ENCODE results near the gene QSOX2.
A peak's percentile ranks its signal among the peaks of the same experiment; 100 is the strongest.
"Not testable (repeated sequence)": the region's sequence is repeated elsewhere in the genome, so short reads cannot be mapped to it uniquely, and the experiment has no call there.

QSOX2 gene

DNA sequence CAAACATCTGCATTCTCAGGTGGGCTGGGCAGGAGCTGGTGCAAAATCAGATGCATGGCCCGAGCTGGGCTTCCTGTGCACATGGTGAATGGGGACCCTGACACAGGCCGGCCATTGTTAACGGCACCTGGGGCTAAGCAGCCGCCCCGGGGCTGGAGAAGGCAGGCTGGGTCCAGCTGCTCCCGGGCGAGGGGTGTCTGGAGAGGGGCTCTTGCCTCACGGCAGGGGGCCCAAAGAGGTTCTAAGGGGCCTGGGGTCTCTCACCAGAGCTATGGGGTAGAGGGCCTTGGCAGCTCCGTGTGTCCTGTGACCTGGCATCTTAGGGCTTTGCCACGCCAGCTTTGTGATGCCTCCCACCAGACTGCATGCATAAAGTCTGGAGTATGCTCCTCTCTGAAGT, 5.1 kb upstream of the QSOX2 start:
- DNase-seq, result no peak

DNA sequence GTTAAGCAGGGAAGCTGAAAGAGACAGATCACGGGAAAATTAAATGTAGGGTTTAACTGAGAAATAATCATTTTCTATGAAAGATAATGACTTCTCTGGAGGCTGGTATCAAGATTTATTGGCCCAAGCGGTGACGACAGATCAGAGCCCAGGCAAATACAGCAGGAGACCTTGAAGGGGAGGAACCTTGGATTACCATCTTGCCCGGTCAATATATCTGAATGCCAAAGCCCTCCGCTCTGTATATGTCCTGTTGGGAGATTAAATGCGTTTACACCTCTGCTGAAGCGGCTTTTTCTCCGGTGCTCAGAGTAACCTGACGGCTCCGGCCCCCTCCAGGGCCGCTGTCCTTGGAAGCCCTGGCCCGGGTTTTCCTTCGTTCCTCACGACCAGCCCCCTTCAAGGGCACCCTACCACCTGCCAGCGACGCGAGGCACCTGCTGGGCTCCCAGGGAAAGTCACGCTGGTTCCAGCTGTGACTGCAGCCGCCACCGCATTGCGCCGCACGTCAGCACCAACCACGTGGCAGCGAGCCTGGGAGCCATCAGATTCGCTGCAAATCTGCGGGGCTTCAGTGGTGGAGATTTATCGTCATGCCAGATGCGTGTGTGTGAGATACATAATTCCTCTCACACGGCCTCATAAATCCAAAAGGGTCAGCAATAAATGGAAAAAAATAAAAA, 4.4 kb upstream of the QSOX2 start:
- DNase-seq, result peak; percentile 81

DNA sequence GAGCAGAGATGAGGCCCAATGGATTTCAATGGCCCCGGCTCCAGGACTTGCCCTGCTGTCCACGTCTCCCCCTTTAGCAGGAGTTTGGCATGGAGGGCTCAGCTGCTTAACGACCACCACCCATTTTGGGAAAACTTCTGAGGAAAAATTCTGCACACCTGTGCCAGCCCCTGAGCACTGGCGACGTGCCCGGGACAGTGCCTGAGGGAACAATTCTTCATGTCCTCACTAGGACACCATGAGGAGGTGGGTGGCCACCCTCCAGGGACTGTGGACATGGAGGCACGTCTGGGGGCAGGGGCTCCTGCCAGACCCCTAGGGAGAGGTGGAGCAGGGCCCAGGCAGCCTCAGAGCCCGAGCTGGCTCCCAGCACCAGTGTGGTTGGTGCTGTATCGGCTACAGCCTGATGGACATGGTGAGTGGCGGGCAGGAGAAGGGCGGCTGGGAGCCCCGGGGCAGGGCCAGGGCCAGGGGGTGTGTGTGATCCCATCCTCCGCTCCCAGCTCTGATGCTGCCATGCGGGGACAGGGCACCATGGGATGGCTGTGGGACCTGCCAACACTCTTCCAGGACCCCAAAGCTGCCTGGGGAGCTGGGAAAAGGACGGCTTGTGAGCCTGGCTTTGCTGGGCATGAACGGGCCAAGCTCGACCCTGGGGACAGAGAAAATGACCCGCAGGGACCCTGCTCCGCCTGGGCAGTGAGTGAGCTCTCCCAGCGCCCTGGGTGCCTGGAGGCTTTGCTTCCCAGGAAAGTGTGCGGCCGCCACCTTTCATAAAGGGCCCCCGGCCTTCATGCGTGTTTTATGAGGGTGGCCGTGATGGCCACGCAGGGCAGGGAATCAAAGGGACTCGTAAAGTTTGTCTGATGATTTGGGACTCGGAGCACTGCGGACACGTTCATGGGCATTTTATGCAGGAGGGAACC, 3.6 kb upstream of the QSOX2 start:
- no peak for DNase-seq

DNA sequence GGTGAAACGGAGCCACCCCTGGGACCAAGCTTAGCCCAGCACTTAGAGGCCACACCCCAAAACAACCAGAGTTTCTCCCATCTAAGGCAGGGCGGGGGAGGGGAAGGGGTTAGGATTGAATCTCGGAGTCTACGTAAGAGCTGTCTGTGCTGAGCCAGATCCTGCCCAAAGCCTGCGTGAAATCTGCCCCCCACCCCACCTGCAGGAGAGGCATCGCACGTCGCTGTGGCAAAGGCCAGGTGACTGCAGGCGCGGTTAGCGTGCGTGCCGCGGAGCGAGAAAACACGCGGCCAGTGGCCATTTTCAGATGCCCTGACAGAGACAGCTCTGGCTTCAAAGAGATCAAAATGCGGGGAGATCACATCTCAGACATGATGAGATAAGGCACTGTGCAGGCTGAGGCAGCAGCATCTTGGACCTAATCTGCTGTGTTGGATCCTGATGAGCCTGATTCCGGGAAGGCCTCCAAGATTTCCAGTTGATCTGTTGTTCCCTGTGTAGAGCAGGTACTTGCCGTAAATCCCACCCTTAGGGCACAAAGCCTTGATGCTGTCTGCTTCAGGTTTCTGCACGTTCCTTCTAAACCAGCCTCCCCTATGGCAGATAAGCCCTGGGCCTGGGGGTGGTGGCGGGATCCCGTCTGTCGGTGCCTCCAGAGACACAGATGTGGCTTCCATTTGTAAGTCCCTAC, 2.5 kb upstream of the QSOX2 start:
- DNase-seq, result no peak

DNA sequence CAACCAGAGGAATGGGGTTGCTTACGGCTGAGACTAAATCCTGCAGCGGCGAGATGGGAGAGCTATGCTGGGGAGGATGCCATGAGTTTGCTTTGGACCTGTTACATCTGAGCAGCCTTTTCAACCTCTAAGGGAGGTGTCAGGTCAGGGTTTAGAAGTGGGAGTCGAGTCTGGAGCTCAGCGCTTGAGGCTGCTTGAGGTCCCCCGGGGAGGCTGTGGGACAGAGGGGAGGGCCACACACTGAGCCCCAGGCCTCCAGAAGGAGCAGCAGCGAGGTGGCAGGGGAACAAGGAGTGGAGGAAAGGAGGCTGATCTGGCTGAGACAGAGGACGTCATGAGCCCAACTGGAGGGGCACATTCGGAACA, 1.9 kb upstream of the QSOX2 start:
- no peak for DNase-seq

DNA sequence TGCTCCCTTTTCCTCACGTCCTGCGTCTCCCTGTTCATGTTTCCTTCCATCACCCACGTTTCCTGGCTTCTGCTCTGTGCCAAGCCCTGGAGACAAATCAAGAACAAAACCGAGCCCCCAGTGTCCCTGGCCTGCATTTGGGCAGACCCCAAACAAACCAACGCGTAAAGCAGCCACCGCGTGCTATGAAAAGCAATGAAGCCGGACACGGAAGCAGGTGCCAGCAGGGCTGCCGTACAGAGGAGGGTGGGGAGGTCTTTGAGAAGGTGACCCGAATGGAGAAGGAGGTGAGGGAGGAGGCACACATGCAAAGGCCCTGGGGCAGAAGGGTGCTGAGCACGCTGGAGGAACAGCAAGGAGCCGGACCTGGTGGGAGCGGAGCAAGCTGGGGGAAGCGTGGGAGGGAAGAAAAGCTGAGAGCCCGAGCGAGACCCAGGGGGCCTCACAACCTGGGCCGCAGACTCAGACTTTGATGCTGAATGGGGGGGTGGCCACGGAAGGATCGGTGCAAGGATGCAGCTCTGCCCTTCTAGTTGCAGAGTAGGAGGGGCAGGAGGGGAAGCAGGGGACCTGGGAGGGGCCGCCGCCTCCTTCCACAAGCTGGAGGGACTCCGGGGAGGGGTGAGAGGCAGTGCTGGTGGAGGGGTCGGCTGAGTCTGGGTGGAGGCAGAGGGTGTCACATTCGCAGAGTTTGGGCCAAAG, 1.4 kb upstream of the QSOX2 start:
- DNase-seq, result no peak

DNA sequence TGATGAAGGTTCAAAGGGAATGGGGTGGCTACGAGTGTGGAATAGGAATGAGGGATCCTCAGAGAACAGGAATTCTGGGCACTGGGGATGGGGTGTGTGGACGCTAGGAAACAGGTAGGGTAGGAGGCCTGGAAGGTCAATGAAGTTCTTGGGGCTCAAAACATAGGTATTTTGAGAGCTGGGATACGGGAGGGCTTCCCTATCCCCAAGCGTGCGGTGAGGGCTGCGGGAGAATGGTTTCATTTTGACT, 718 bp downstream of the QSOX2 start:
- no peak for DNase-seq

DNA sequence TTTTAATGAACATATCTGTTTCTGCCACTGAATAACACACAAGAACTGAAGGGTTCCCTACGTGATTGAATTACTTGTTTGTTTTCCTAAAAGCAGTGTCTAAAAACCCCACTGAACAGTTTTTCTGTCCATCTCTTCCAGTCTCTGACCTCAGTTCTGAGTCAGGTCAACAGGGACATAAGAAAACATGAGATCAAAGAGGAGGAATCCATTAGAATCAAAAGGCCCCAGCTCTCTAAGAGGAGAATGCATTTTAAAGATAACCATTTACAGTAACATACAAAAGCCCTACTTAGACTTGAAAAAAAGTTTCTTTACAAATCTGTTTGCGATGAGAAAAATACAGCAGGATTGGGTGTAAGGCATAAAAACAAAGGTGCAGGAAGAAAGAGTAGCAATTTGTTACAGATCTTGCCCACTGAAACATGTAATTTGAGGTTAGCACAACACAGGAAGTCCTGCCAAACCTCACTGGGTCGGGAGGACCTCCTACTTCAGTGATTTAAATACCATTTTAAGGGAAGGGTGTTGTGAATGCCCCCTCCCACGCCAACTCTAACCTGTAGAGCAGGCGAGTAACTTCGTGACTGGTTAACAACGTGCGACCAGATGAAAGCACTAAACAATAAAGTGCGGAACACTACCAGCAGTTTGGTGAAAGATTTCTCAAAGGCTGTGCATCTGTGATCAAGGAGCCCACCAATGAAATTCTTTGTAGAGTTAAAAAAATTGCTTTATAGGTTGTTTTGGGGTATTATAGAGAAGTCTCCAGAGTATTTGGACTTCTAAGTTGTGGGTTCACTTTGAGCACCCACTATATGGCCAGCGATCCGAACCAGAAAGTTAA, 1.3 kb downstream of the QSOX2 start:
- DNase-seq, result no peak

DNA sequence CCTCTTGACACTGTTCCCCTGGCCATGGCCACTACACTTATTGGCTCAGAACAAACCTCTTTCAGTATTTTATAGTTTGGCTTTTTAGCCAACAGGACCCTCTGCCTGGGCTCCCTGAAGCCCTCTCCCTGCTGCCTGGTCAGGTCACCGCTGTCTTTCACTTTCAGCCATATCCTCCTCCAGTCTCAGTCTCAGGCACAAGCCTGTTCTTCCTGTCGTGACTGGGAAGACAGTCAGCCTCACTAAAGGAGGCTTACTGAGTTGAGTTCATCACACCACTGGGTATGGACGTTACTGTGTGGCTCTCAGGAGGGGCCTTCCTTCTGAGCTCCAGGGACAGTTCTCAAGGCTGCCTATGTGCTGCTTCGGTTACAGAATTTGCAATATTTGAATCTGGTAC, 2.0 kb downstream of the QSOX2 start:
- no peak for DNase-seq

DNA sequence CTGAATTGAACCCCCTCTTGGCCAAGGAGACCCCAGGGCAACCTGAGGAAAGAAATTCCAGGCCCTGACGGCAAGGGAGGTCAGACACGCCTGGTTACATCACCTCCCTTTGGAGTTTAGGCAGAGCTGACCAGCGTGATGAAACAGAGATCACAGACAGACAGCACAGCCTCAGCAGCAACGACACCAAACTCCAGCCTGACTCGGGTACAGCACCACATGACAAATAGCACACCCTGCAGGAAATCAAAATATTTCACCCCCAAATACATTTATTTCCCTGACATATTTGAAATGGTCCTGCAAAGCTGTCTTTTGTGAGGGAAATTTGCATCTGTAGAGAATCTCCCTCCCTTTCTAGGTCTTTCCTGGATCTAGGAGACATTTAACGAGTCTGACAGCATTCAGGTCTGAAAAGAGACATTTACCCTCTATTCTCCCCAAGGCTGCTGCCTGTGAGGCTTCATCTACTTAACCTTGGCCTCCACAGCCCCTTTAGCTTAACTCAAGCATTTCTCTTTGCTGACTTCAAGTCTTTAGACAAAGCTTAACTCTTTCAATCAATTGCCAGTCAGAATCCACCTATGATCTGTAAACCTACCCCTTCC, 2.6 kb downstream of the QSOX2 start:
- DNase-seq, result no peak

DNA sequence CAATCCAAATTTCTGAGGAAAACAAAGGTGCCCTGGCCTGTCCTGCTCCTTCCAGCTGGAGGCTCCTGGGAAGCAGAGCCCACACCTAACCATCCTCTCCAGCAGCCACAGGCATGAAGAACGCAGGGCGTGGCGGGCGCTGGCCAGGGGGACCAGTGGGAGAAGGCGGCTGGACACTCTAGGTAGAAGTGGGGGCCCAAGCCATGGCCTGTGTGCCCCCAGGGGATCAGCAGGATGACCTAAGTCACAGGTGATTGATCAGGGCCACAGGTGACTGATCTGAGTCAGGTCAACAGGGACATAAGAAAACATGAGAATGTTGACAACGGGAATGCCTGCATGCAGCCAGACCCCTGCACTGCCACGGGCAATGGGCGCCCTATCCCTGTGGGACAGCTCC, 3.4 kb downstream of the QSOX2 start:
- DNase-seq, result no peak

DNA sequence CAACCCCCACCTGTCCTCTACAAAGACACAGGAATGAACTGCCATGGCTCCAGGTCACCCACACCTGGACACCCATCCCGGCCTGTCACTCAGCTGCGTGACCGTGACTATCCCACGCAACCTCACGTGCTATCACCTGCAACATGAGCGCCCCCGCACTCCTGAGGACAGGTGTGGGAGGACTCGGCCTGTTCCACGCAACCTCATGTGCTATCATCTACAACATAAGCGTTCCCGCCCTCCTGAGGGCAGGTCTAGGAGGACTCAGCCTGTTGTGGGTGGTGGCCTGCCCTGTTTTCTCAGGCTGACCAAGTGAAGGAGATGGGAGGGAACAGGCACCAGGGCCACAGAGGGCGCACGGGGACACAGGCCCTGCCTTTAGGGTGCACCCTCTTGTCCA, 4.1 kb downstream of the QSOX2 start:
- no peak for DNase-seq

DNA sequence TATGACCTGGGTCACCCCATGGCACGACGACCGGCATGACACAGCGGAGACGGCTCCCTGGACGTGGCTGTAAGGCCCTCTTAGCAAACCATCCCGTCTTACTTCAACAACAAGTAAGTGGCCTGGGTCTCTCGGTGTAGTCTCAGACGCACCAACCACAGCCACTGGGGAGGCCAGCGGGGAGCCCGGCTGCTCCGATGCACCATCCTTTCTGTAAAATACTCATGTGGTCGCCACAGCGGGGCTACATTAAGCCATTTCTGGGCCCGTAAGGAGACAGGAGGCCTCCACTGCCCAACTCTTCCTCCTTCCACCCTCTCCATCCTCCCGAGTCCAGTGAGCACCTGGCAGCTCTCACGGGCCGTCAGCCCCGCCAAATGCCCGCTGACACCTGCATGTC, 4.7 kb downstream of the QSOX2 start:
- DNase-seq, result no peak

DNA sequence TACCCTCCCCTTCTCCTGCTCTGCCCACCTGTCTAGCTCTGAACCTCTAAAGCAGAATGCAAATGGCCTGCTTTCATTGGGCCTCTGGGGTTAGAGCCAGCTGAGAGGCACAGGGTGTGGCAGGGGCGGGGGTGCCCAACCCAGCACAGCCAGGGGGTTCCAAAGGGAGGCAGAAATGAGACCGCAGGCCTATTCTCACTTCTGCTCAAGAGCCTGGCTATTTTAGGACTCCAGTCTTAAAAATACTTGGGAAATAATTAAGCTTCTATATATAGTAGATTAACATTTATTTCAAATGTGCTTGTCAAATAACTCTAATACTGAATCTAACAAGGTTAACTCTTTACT, 5.7 kb downstream of the QSOX2 start:
- DNase-seq, result no peak

DNA sequence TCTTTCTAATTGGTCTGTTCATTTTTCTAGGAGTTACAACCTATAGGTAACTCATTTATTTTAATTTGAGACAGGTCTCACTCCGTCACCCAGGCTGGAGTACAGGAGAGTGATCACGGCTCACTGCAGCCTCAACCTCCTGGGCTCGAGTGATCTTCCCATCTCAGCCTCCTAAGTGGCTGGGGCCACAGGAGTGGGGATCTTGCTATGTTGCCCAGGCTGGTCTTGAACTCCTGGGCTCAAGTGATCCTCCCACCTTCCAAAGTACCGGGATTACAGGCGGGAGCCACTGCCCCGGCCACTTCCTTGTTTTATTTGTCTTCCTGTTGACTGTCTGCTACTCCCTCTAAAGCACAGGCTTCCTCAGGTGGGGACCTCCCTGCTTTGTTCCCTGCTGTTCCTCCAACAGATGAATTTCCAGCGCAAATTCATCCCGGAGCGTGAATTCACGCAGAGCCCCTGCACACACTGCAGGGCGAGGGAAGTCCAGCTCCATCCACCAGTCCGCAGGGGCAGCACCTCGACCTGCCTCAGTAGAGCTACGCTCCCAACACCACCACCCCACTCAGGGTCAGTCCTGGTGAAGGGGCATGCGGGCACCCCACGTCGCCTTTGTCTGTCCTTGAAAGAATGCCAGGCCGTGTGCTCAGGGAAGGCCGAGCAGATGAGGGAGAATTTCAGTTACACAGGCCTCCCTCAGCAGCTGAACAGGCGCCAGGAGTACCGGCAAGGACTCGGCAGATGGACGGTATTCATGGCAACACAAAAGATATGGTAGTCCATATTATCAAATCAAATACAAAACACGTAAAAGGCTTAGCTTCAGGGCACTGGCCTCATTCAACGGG, 6.3 kb downstream of the QSOX2 start:
- peak; percentile 84 for DNase-seq

DNA sequence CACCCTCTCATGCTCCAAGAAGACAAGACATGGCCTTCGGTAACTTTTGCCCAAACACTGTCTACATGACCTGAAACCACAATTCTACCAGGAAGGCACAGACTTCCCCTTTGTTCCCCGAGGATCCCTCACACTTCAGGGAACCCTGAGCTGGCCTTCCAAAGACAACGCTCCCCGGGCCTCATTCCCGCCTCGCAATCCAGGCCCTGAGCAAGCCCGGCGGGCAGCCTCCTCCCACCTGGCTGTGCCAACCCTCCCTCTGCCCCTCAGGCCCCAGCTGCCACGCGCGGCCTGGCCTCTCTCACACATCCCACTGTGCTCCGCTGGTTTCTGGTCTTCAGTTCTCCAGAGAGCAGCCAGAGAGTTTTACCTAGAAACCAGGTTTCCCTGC, 7.3 kb downstream of the QSOX2 start:
- DNase-seq, result peak; percentile 7

DNA sequence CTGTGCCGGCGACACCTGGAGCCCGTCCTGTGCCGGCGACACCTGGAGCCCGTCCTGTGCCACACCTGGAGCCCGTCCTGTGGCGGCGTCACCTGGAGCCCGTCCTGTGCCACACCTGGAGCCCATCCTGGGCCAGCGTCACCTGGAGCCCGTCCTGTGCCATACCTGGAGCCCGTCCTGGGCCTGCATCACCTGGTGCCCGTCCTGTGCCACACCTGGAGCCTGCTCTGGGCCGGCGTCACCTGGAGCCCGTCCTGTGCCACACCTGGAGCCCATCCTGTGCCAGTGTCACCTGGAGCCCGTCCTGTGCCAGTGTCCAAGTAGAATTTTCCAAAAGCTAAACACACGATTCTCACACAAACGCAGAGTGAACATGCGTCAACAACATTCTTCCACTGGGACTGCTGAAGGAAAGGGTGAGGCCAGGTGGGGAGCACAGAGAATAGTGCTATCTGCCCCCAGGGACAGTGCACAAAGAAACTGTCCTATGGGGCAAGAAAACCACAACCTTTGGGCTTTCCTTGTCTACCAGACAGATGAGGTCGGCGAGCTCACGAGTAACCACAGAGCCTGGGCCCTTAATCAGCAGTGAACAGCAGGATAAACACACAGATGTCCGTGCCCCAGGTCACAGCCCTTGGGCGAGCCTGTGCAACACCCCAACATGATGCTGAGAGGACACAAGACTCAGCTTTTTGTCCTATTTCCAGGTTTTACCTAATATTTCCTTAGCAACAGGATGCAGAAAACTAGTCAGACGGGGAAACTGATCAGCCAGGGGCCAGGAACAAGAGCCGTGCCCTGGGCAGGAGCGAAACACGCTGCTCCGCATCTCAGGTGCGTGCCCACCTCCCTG, 7.9 kb downstream of the QSOX2 start:
- DNase-seq, result no peak

DNA sequence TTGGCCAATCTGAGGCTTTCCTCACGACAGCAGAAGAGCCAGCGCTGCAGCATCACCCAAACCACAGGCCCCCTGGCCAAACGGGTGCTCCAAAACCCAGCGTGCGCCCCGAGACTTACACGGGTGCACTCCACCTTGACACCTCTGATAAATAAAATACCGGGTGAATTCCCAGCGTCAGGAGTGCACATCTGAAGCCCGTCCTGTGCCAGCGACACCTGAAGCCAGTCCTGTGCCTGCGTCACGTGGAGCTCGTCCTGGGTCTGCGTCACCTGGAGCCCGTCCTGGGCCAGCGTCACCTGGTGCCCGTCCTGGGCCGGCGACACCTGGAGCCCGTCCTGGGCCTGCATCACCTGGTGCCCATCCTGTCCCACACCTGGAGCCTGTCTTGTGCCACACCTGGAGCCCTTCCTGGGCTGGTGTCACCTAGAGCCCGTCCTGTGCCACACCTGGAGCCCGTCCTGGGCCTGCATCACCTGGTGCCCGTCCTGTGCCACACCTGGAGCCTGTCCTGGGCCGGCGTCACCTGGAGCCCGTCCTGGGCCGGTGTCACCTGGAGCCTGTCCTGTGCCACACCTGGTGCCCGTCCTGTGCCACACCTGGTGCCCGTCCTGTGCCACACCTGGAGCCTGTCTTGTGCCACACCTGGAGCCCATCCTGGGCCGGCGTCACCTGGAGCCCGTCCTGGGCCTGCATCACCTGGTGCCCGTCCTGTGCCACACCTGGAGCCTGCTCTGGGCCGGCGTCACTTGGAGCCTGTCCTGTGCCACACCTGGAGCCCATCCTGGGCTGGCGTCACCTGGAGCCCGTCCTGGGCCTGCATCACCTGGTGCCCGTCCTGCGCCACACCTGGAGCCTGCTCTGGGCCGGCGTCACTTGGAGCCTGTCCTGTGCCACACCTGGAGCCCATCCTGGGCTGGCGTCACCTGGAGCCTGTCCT, 8.9 kb downstream of the QSOX2 start:
- DNase-seq, result not testable (repeated sequence)

All from NCI-H146 (cell line).